ENCODE measurements around the gene CD80.

- TF ChIP-seq CTCF (conservative IDR thresholded peaks at IDR 0.05 in 1 of 2, IDR thresholded peaks at IDR 0.05 in 1 of 2; ENCODE audit: low read depth in 1 of 2, low read length in 2 of 2) (no peak), EZH2 (IDR thresholded peaks at IDR 0.05; ENCODE audit: low read length, missing control alignments) (no peak)
Observed at GRCh38 chr3:119500901-119501300, 58.5 kb downstream of the CD80 start.

Data from fibroblast of lung (primary cell).